ENCODE measurements around the gene LSM14B.

DNA sequence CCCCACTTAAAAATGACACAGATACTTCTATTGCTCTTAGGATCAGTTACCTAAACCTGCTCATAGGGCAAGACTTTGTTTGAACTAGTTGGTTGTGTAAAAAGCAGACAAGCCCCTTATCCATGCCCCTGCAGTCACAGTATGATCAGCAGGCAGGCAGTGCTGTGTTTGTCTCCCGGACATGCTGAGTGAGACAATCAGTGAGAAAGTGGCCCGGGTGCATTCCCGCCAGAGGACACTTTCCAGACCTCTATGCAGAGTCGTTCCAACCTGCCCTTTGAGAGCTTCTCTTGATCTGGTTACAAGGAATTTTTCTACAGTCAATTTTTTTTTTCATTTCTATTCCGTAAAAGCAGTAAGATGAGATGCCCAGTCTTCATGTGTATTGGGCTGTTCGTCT is 6.2 kb downstream of the LSM14B start:
- no peak for TF ChIP-seq CTCF (IDR thresholded peaks at IDR 0.05)
- no peak for TF ChIP-seq ZFX (IDR thresholded peaks at IDR 0.05; ENCODE audit: borderline replicate concordance)
